ENCODE data around the gene SLC6A12.
A peak's percentile ranks its signal among the peaks of the same experiment; 100 is the strongest.

The SLC6A12 gene

GRCh38 chr12:234891-235415 lies 21.0 kb upstream of the SLC6A12 start:
- no peak for DNase-seq (ENCODE audit: low spot score)

GRCh38 chr12:234019-234418 lies 20.1 kb upstream of the SLC6A12 start:
- DNase-seq (ENCODE audit: low spot score) = no peak

- no peak for DNase-seq (ENCODE audit: low spot score)
Observed at GRCh38 chr12:233615-233968, 19.6 kb upstream of the SLC6A12 start.

- DNase-seq (ENCODE audit: low spot score) = no peak
Observed at GRCh38 chr12:232731-233614, 19.0 kb upstream of the SLC6A12 start.

GRCh38 chr12:230925-231671 lies 17.1 kb upstream of the SLC6A12 start:
- DNase-seq (ENCODE audit: low spot score) = peak; percentile 76

GRCh38 chr12:229441-230191 lies 15.7 kb upstream of the SLC6A12 start:
- peak; percentile 58 for DNase-seq (ENCODE audit: low spot score)

GRCh38 chr12:228846-229200 lies 14.9 kb upstream of the SLC6A12 start:
- no peak for DNase-seq (ENCODE audit: low spot score)

- no peak for DNase-seq (ENCODE audit: low spot score)
Observed at GRCh38 chr12:227923-228845, 14.2 kb upstream of the SLC6A12 start.

GRCh38 chr12:227286-227915 lies 13.4 kb upstream of the SLC6A12 start:
- DNase-seq (ENCODE audit: low spot score) = no peak

GRCh38 chr12:226401-226800 lies 12.4 kb upstream of the SLC6A12 start:
- DNase-seq (ENCODE audit: low spot score) = no peak

- DNase-seq (ENCODE audit: low spot score) = no peak
Observed at GRCh38 chr12:225012-225411, 11.1 kb upstream of the SLC6A12 start.

- DNase-seq (ENCODE audit: low spot score) = no peak
Observed at GRCh38 chr12:224330-224729, 10.4 kb upstream of the SLC6A12 start.

GRCh38 chr12:223841-224240 lies 9.9 kb upstream of the SLC6A12 start:
- DNase-seq (ENCODE audit: low spot score) = no peak

GRCh38 chr12:221736-222135 lies 7.8 kb upstream of the SLC6A12 start:
- DNase-seq (ENCODE audit: low spot score) = no peak

- DNase-seq (ENCODE audit: low spot score) = no peak
Observed at GRCh38 chr12:220946-221550, 7.1 kb upstream of the SLC6A12 start.

- no peak for DNase-seq (ENCODE audit: low spot score)
Observed at GRCh38 chr12:220491-220890, 6.5 kb upstream of the SLC6A12 start.

GRCh38 chr12:219891-220352 lies 6.0 kb upstream of the SLC6A12 start:
- peak; percentile 80 for DNase-seq (ENCODE audit: low spot score)

GRCh38 chr12:218728-219590 lies 5.0 kb upstream of the SLC6A12 start:
- DNase-seq (ENCODE audit: low spot score) = no peak

GRCh38 chr12:218221-218620 lies 4.3 kb upstream of the SLC6A12 start:
- no peak for DNase-seq (ENCODE audit: low spot score)

Data from Ammon's horn (tissue), 1 donor.